MM.1S (cell line): ENCODE data around the gene GALNT12.

Experiments
- DNase-seq: peaks from one replicate; pipeline ENCODE4 v3.0.0-alpha.2; 2015
- H2AFZ ChIP-seq: fragments of 300-600 bp; sonication (generic); 2 replicates; pipeline ENCODE4 v1.6.0; 2016; ENCODE audit warnings: antibody characterized with exemption, low read length
- H3F3A ChIP-seq: fragments of 300-600 bp; sonication (generic); 2 replicates; pipeline ENCODE4 v1.6.1; 2016; ENCODE audit warnings: mild to moderate bottlenecking, antibody characterized with exemption, low read length, moderate library complexity, mixed read lengths; ENCODE audit not compliant: insufficient read depth
- H3K27ac ChIP-seq: fragments of 300-600 bp; sonication (generic); 2 replicates; pipeline ENCODE4 v1.5.1; 2016; ENCODE audit warnings: mild to moderate bottlenecking, low read length
- H3K27me3 ChIP-seq: fragments of 300-600 bp; sonication (generic); replicated peaks from 2 replicates; pipeline ENCODE4 v1.6.0; 2016; ENCODE audit warnings: low read length; ENCODE audit not compliant: insufficient read depth
- H3K36me3 ChIP-seq: fragments of 300-600 bp; sonication (generic); replicated peaks from 2 replicates; pipeline ENCODE4 v1.6.1; 2016; ENCODE audit warnings: mild to moderate bottlenecking, low read length, mixed read lengths; ENCODE audit not compliant: insufficient read depth
- H3K4me1 ChIP-seq: fragments of 300-600 bp; sonication (generic); 2 replicates; pipeline ENCODE4 v1.6.1; 2016; ENCODE audit warnings: low read length, mixed read lengths
- H3K4me2 ChIP-seq: fragments of 300-600 bp; sonication (generic); 2 replicates; pipeline ENCODE4 v1.6.0; 2016; ENCODE audit warnings: low read depth, low read length
- H3K4me3 ChIP-seq: fragments of 300-600 bp; sonication (generic); 2 replicates; pipeline ENCODE4 v1.5.1; 2016; ENCODE audit warnings: low read length, mixed read lengths
- H3K79me2 ChIP-seq: fragments of 300-600 bp; sonication (generic); 2 replicates; pipeline ENCODE4 v1.6.1; 2016; ENCODE audit warnings: mixed run types, low read length, mixed read lengths
- H3K9ac ChIP-seq: fragments of 300-600 bp; sonication (generic); 2 replicates; pipeline ENCODE4 v1.6.1; 2016; ENCODE audit warnings: low read length, mixed read lengths
- H3K9me2 ChIP-seq: fragments of 300-600 bp; sonication (generic); replicated peaks from 2 replicates; pipeline ENCODE4 v1.6.1; 2016; ENCODE audit warnings: mild to moderate bottlenecking, low read length, mixed read lengths; ENCODE audit not compliant: insufficient read depth
- H3K9me3 ChIP-seq: fragments of 300-600 bp; sonication (generic); replicated peaks from 2 replicates; pipeline ENCODE4 v1.6.1; 2016; ENCODE audit warnings: mild to moderate bottlenecking, low read length, mixed read lengths; ENCODE audit not compliant: insufficient read depth
- H4K20me1 ChIP-seq: fragments of 300-600 bp; sonication (generic); 2 replicates; pipeline ENCODE4 v1.6.1; 2016; ENCODE audit warnings: mild to moderate bottlenecking, low read length, moderate library complexity, mixed read lengths; ENCODE audit not compliant: insufficient read depth
- EZH2 ChIP-seq: fragments of 300-600 bp; sonication (generic); optimal IDR thresholded peaks from 2 replicates; pipeline ENCODE3; 2017; ENCODE audit warnings: low read depth, mild to moderate bottlenecking, antibody characterized with exemption, low read length, mixed read lengths
- EZH2phosphoT487 ChIP-seq: fragments of 300-600 bp; sonication (generic); IDR thresholded peaks from 2 replicates; pipeline ENCODE4 v1.6.1; 2018; ENCODE audit warnings: antibody characterized with exemption, low read length
- TF ChIP-seq, protein P1 (sequence below): fragments of 300-600 bp; sonication (generic); IDR thresholded peaks from 2 replicates; pipeline ENCODE4 v1.5.1; 2016; ENCODE audit warnings: antibody characterized with exemption, low read length, mixed read lengths

GALNT12 gene

DNA sequence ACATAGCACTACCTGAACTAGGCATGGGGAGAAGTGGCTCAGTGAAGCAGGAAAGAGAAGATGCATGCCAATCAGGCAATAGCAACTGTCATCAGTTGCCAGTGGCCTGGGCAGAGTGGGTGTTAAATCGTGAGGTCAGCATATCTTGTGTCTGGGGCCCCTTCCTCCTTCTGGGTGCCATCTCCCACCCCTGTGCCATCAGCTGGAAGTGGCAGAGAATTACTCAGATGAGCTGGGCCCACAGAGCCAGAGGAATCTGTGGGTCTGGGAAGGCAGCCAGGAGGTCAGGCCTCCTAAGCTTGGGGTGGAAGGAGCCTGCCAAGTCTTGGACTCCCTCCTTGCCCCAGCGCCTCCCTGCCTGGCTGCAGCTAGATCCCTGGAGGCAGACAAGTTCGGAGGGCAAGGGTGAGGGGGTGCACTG is 66.5 kb downstream of the GALNT12 start:
- Histone ChIP-seq H3K4me1 (no peaks in the 10 kb centered on the region), H3K36me3 (no peaks in the 10 kb centered on the region), H4K20me1 (no peaks in the 10 kb centered on the region), H2AFZ (no peak overlapping the region), H3K79me2 (no peaks in the 10 kb centered on the region), H3K9me3 (no peaks in the 10 kb centered on the region), H3K27me3 (no peaks in the 10 kb centered on the region), H3K9ac (no peak overlapping the region), H3F3A (no peaks in the 10 kb centered on the region), H3K4me3 (no peak overlapping the region), H3K4me2 (no peak overlapping the region), H3K9me2 (no peaks in the 10 kb centered on the region), H3K27ac (no peak overlapping the region)
- DNase-seq, result no peak
- TF ChIP-seq EZH2phosphoT487 (no peak), EZH2 (no peak)
- TF ChIP-seq, protein P1, sequence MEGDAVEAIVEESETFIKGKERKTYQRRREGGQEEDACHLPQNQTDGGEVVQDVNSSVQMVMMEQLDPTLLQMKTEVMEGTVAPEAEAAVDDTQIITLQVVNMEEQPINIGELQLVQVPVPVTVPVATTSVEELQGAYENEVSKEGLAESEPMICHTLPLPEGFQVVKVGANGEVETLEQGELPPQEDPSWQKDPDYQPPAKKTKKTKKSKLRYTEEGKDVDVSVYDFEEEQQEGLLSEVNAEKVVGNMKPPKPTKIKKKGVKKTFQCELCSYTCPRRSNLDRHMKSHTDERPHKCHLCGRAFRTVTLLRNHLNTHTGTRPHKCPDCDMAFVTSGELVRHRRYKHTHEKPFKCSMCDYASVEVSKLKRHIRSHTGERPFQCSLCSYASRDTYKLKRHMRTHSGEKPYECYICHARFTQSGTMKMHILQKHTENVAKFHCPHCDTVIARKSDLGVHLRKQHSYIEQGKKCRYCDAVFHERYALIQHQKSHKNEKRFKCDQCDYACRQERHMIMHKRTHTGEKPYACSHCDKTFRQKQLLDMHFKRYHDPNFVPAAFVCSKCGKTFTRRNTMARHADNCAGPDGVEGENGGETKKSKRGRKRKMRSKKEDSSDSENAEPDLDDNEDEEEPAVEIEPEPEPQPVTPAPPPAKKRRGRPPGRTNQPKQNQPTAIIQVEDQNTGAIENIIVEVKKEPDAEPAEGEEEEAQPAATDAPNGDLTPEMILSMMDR, result no peak

DNA sequence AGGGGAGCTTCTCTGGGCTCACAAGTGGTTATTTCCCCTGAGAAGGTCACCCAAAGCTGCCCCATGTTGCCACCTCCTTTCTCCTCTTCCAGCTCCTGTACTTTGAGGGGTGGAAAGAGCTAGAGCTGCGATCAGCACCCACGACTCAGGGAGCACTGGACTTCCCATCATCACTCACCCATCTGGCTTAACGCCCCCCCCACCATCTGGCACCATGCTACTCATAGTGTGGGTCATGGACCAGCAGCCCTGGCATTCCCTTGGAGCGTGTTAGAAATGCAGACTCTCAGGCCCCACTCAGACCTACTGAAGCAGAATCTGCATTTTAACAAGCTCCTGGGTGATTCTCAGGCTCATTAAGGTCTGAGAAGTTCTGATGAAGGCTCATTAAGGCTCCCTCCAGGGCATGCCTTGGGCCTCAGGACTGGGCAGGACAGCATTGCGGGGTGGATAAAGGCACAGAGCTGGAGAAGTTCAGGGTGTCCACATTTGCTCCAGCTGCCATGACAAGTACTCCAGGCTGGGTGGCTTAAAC is 67.3 kb downstream of the GALNT12 start:
- H4K20me1 ChIP-seq, result no peaks in the 10 kb centered on the region
- no peak overlapping the region for H3K4me3 ChIP-seq
- no peak for DNase-seq
- H3K36me3 ChIP-seq, result no peaks in the 10 kb centered on the region
- no peak overlapping the region for H3K4me2 ChIP-seq
- no peaks in the 10 kb centered on the region for H3K79me2 ChIP-seq
- no peaks in the 10 kb centered on the region for H3K4me1 ChIP-seq
- H3K9ac ChIP-seq, result no peak overlapping the region
- H3K27ac ChIP-seq, result no peak overlapping the region
- no peaks in the 10 kb centered on the region for H3K9me3 ChIP-seq
- no peaks in the 10 kb centered on the region for H3F3A ChIP-seq
- TF ChIP-seq EZH2, result no peak
- TF ChIP-seq EZH2phosphoT487, result no peak
- TF ChIP-seq, protein P1, result no peak
- no peaks in the 10 kb centered on the region for H3K27me3 ChIP-seq
- no peak overlapping the region for H2AFZ ChIP-seq
- no peaks in the 10 kb centered on the region for H3K9me2 ChIP-seq

DNA sequence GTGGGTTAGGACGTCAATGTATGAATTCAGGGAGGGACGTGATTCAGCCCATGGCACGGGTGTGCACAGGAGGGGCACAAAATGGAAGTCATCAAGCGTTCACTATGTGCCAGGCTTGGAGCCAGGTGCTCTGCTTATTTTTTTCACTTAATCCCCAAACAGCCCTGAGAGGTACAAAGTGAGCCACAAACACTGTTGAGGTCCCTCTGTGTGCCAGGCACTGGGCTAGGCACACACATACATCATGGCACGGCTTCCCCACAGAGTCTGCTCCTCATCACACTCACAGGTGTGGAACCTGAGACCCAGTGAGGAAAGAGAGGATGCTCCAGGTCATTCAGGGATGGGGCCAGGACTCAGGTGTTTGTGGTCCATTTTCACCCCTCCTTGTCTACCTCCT is 68.1 kb downstream of the GALNT12 start:
- no peaks in the 10 kb centered on the region for H3K27me3 ChIP-seq
- H3K36me3 ChIP-seq, result no peaks in the 10 kb centered on the region

More for the DNA sequence above, 68.1 kb downstream of the GALNT12 start:
- Histone ChIP-seq H4K20me1 (no peaks in the 10 kb centered on the region), H3K9me3 (no peaks in the 10 kb centered on the region), H3K27ac (no peak overlapping the region), H3F3A (no peaks in the 10 kb centered on the region), H3K9ac (no peak overlapping the region), H3K4me1 (no peaks in the 10 kb centered on the region), H3K79me2 (no peaks in the 10 kb centered on the region), H3K4me3 (no peak overlapping the region), H2AFZ (no peak overlapping the region), H3K9me2 (no peaks in the 10 kb centered on the region), H3K4me2 (no peak overlapping the region)
- TF ChIP-seq EZH2 (no peak), EZH2phosphoT487 (no peak)
- TF ChIP-seq, protein P1, result no peak
- DNase-seq, result no peak
